Breast epithelium (tissue), 3 donors: ENCODE measurements around the gene ZNF554.

ENCODE experiments used
- POLR2A ChIP-seq: fragments of 450-650 bp; IDR thresholded peaks from one replicate; pipeline ENCODE4 v1.6.1; 2016; ENCODE audit warnings: antibody characterized with exemption, mild to moderate bottlenecking, moderate library complexity
- POLR2AphosphoS5 ChIP-seq, 3 donors: sonication (generic); formaldehyde crosslinking; IDR thresholded peaks; one replicate each; pipeline ENCODE4 v1.6.1; 2017; ENCODE audit warnings: antibody characterized with exemption in 3 of 3

GRCh38 chr19:2822846-2823245 is 3.2 kb downstream of the ZNF554 start:
- TF ChIP-seq POLR2AphosphoS5 (IDR thresholded peaks at IDR 0.05) (no peak), POLR2A (no peak)
